Measurements from ENCODE around the gene INPP5D. TPM values are rescaled to one million over a fixed set of nuclear protein-coding genes. Genes with fewer than 3 reads are reported as not detected.

INPP5D gene
- polyA plus RNA-seq, 3 donors: 30.6 to 90.2 (median 54.8) TPM

GRCh38 chr2:233056961-233057605, 3.1 kb upstream of the INPP5D start:
- H4K20me1 ChIP-seq (ENCODE audit: insufficient read depth, low read length): peaks cover 20% of the 10 kb centered on the region
- no peak overlapping the region for H3K27ac ChIP-seq (ENCODE audit: low read depth in 1 of 2, low read length in 2 of 2)
- no peaks in the 10 kb centered on the region for H3K36me3 ChIP-seq (replicated peaks in 1 of 2; ENCODE audit: control insufficient read depth in 1 of 2, insufficient read depth in 2 of 2, low read length in 2 of 2)
- H3K4me1 Mint-ChIP-seq: peaks cover 26% of the 10 kb centered on the region
- H3K4me2 ChIP-seq (replicated peaks; ENCODE audit: extremely low read depth, low read length, poor library complexity, severe bottlenecking): no peak overlapping the region
- H3K9me3 Mint-ChIP-seq: peaks cover 0 to 3% (median 0%) of the 10 kb centered on the region in 7 donors
- H3K9ac ChIP-seq (ENCODE audit: insufficient read depth, low read length, poor library complexity, severe bottlenecking): no peak overlapping the region
- H3K9me3 ChIP-seq (replicated peaks in 1 of 2; ENCODE audit: control insufficient read depth in 1 of 2, insufficient read depth in 1 of 2, low read length in 2 of 2): no peaks in the 10 kb centered on the region
- no peaks in the 10 kb centered on the region for H3K36me3 Mint-ChIP-seq
- no peaks in the 10 kb centered on the region for H3K27me3 ChIP-seq (ENCODE audit: control insufficient read depth in 2 of 2, insufficient read depth in 2 of 2, low read length in 2 of 2)
- WGBS (ENCODE audit: insufficient coverage): 79% methylated on average over 3 of the region's 6 CpGs
- H2AFZ ChIP-seq (ENCODE audit: insufficient read depth, low read depth, low read length, poor library complexity, severe bottlenecking): no peak overlapping the region
- H3K27me3 Mint-ChIP-seq (ENCODE audit: low read depth in 3 of 3): peaks cover 3 to 10% (median 8%) of the 10 kb centered on the region in 3 donors
- H3K79me2 ChIP-seq (ENCODE audit: insufficient read depth, low read length): peaks cover 35% of the 10 kb centered on the region
- TF ChIP-seq CTCF (IDR thresholded peaks at IDR 0.05): no peak
- H3K4me1 ChIP-seq (ENCODE audit: control insufficient read depth in 1 of 2, insufficient read depth in 2 of 2, low read length in 2 of 2): peaks cover 19 to 31% of the 10 kb centered on the region in 2 donors
- peak overlapping the region in 2 of 7 donors; percentile 51 to 74 for H3K27ac Mint-ChIP-seq
- intact Hi-C loops (cut with micrococcal nuclease): loop anchor here in 1 of 2 donors (10.0 kb wide), 1 partner anchor 202 kb away; no protein-coding TSS in a partner anchor
- H3K4me3 Mint-ChIP-seq: no peak overlapping the region
- no peak for DNase-seq
- no peak overlapping the region for H3K4me3 ChIP-seq (replicated peaks in 1 of 3; ENCODE audit: low read depth in 2 of 3, low read length in 3 of 3)

GRCh38 chr2:233058717-233059546, 1.2 kb upstream of the INPP5D start:
- H3K79me2 ChIP-seq (ENCODE audit: insufficient read depth, low read length): peaks cover 53% of the 10 kb centered on the region

More at GRCh38 chr2:233058717-233059546, 1.2 kb upstream of the INPP5D start:
- Mint-ChIP-seq H3K36me3 (peaks cover 0 to 12% of the 10 kb centered on the region in 2 donors), H3K4me3 (no peak overlapping the region), H3K9me3 (peaks cover 0 to 3% (median 0%) of the 10 kb centered on the region in 7 donors), H3K27ac (peak overlapping the region in 4 of 7 donors; percentile 37 to 96 (median 94)), H3K4me1 (peaks cover 39% of the 10 kb centered on the region), H3K27me3 (ENCODE audit: low read depth in 3 of 3) (peaks cover 3 to 7% (median 3%) of the 10 kb centered on the region in 3 donors)
- Histone ChIP-seq H3K27me3 (ENCODE audit: control insufficient read depth in 2 of 2, insufficient read depth in 2 of 2, low read length in 2 of 2) (no peaks in the 10 kb centered on the region), H3K9me3 (replicated peaks in 1 of 2; ENCODE audit: control insufficient read depth in 1 of 2, insufficient read depth in 1 of 2, low read length in 2 of 2) (no peaks in the 10 kb centered on the region), H3K4me3 (replicated peaks in 1 of 3; ENCODE audit: low read depth in 2 of 3, low read length in 3 of 3) (peak overlapping the region in 1 of 3 experiments; percentile 99), H3K4me2 (replicated peaks; ENCODE audit: extremely low read depth, low read length, poor library complexity, severe bottlenecking) (peak overlapping the region; percentile 84), H3K9ac (ENCODE audit: insufficient read depth, low read length, poor library complexity, severe bottlenecking) (peak overlapping the region; percentile 96), H2AFZ (ENCODE audit: insufficient read depth, low read depth, low read length, poor library complexity, severe bottlenecking) (peak overlapping the region; percentile 96), H4K20me1 (ENCODE audit: insufficient read depth, low read length) (peaks cover 38% of the 10 kb centered on the region), H3K36me3 (replicated peaks in 1 of 2; ENCODE audit: control insufficient read depth in 1 of 2, insufficient read depth in 2 of 2, low read length in 2 of 2) (peaks cover 0 to 3% of the 10 kb centered on the region in 2 donors), H3K4me1 (ENCODE audit: control insufficient read depth in 1 of 2, insufficient read depth in 2 of 2, low read length in 2 of 2) (peaks cover 35 to 48% of the 10 kb centered on the region in 2 donors), H3K27ac (ENCODE audit: low read depth in 1 of 2, low read length in 2 of 2) (peak overlapping the region; percentile 80 to 99)
- intact Hi-C loops (cut with micrococcal nuclease): loop anchor here in 1 of 2 donors (10.0 kb wide), 1 partner anchor 204 kb away; no protein-coding TSS in a partner anchor
- no peak for DNase-seq
- TF ChIP-seq CTCF (IDR thresholded peaks at IDR 0.05): no peak
- WGBS (ENCODE audit: insufficient coverage): 94% methylated on average over 20 of the region's 24 CpGs

Measured in CD14-positive monocyte (primary cell).